Measurements from ENCODE around the gene CHST1. TPM values are rescaled to one million over a fixed set of nuclear protein-coding genes. Genes with fewer than 3 reads are reported as not detected.

Gene CHST1
- total RNA-seq, 1 donor from 2014 or later: 3.2 TPM

- DNase-seq (ENCODE audit: missing footprints) (no peak), ATAC-seq (no peak)
- intact Hi-C loops (cut with DNase I): no loop called here
Observed at GRCh38 chr11:45651841-45652749, 13.3 kb downstream of the CHST1 start.

- intact Hi-C loops (cut with DNase I): no loop called here
- ATAC-seq: no peak
Observed at GRCh38 chr11:45651156-45651555, 14.3 kb downstream of the CHST1 start.

GRCh38 chr11:45650166-45651095 is 15.0 kb downstream of the CHST1 start:
- intact Hi-C loops (cut with DNase I): no loop called here
- ATAC-seq: no peak
- DNase-seq (ENCODE audit: missing footprints): no peak

More at GRCh38 chr11:45651156-45651555, 14.3 kb downstream of the CHST1 start:
- no peak for DNase-seq (ENCODE audit: missing footprints)

GRCh38 chr11:45649544-45650165 is 15.8 kb downstream of the CHST1 start:
- DNase-seq (ENCODE audit: missing footprints) (no peak), ATAC-seq (no peak)
- intact Hi-C loops (cut with DNase I): no loop called here

GRCh38 chr11:45648931-45649330 is 16.5 kb downstream of the CHST1 start:
- intact Hi-C loops (cut with DNase I): no loop called here
- DNase-seq (ENCODE audit: missing footprints) (no peak), ATAC-seq (no peak)

- intact Hi-C loops (cut with DNase I): no loop called here
- no peak for DNase-seq (ENCODE audit: missing footprints)
- no peak for ATAC-seq
Observed at GRCh38 chr11:45647786-45648185, 17.6 kb downstream of the CHST1 start.

GRCh38 chr11:45647329-45647728 is 18.1 kb downstream of the CHST1 start:
- no peak for DNase-seq (ENCODE audit: missing footprints)
- ATAC-seq: no peak

GRCh38 chr11:45646275-45646927 is 19.0 kb downstream of the CHST1 start:
- no peak for DNase-seq (ENCODE audit: missing footprints)
- ATAC-seq: no peak
- intact Hi-C loops (cut with DNase I): no loop called here

More at GRCh38 chr11:45647329-45647728, 18.1 kb downstream of the CHST1 start:
- intact Hi-C loops (cut with DNase I): no loop called here

GRCh38 chr11:45644981-45645889 is 20.2 kb downstream of the CHST1 start:
- ATAC-seq (no peak), DNase-seq (ENCODE audit: missing footprints) (no peak)
- intact Hi-C loops (cut with DNase I): no loop called here

- DNase-seq (ENCODE audit: missing footprints) (no peak), ATAC-seq (no peak)
- intact Hi-C loops (cut with DNase I): no loop called here
Observed at GRCh38 chr11:45643598-45644260, 21.7 kb downstream of the CHST1 start.

- no peak for DNase-seq (ENCODE audit: missing footprints)
- no peak for ATAC-seq
- intact Hi-C loops (cut with DNase I): no loop called here
Observed at GRCh38 chr11:45641961-45642360, 23.5 kb downstream of the CHST1 start.

GRCh38 chr11:45638051-45638450 is 27.4 kb downstream of the CHST1 start:
- intact Hi-C loops (cut with DNase I): no loop called here
- no peak for DNase-seq (ENCODE audit: missing footprints)
- no peak for ATAC-seq

- DNase-seq (ENCODE audit: missing footprints): no peak
- intact Hi-C loops (cut with DNase I): no loop called here
- ATAC-seq: no peak
Observed at GRCh38 chr11:45635907-45636306, 29.5 kb downstream of the CHST1 start.

GRCh38 chr11:45625611-45626010 is 39.8 kb downstream of the CHST1 start:
- ATAC-seq (no peak), DNase-seq (ENCODE audit: missing footprints) (no peak)
- intact Hi-C loops (cut with DNase I): no loop called here

GRCh38 chr11:45624095-45624494 is 41.3 kb downstream of the CHST1 start:
- ATAC-seq: no peak
- no peak for DNase-seq (ENCODE audit: missing footprints)
- intact Hi-C loops (cut with DNase I): no loop called here

- ATAC-seq (no peak), DNase-seq (ENCODE audit: missing footprints) (no peak)
- intact Hi-C loops (cut with DNase I): no loop called here
Observed at GRCh38 chr11:45622861-45623260, 42.6 kb downstream of the CHST1 start.

GRCh38 chr11:45622283-45622682 is 43.1 kb downstream of the CHST1 start:
- intact Hi-C loops (cut with DNase I): no loop called here
- DNase-seq (ENCODE audit: missing footprints): no peak
- ATAC-seq: no peak
